GM12864 (cell line): ENCODE results near the gene PIK3R2.
"Not testable (repeated sequence)": the region's sequence is repeated elsewhere in the genome, so short reads cannot be mapped to it uniquely, and the experiment has no call there.

Experiments
- DNase-seq: peaks from one replicate; pipeline ENCODE4 v3.0.0-alpha.2; 2011; ENCODE audit warnings: low read depth
- H3K4me3 ChIP-seq: 2 replicates; pipeline ENCODE4 v1.5.1; 2011; ENCODE audit warnings: mild to moderate bottlenecking, low read depth, low read length, control low read depth
- CTCF ChIP-seq: IDR thresholded peaks from 2 replicates; pipeline ENCODE4 v1.5.1; 2011; ENCODE audit warnings: low read depth, mild to moderate bottlenecking, moderate library complexity, low read length, control low read depth, inconsistent platforms; ENCODE audit errors: missing control alignments

The PIK3R2 gene

GRCh38 chr19:18157465-18158063 lies 4.6 kb downstream of the PIK3R2 start:
- no peak for DNase-seq
- no peak overlapping the region for H3K4me3 ChIP-seq
- TF ChIP-seq CTCF = no peak

GRCh38 chr19:18158467-18158866 lies 5.5 kb downstream of the PIK3R2 start:
- no peak for TF ChIP-seq CTCF
- DNase-seq = no peak
- H3K4me3 ChIP-seq = no peak overlapping the region

GRCh38 chr19:18159059-18159616 lies 6.2 kb downstream of the PIK3R2 start:
- not testable (repeated sequence) for DNase-seq

GRCh38 chr19:18159810-18160209 lies 6.8 kb downstream of the PIK3R2 start:
- DNase-seq = no peak
- TF ChIP-seq CTCF = no peak
- no peak overlapping the region for H3K4me3 ChIP-seq

More at GRCh38 chr19:18159059-18159616, 6.2 kb downstream of the PIK3R2 start:
- H3K4me3 ChIP-seq = not testable (repeated sequence)

GRCh38 chr19:18160493-18160970 lies 7.6 kb downstream of the PIK3R2 start:
- H3K4me3 ChIP-seq = peak overlapping the region; percentile 62
- no peak for DNase-seq
- no peak for TF ChIP-seq CTCF

- TF ChIP-seq CTCF = peak; percentile 56
- H3K4me3 ChIP-seq = peak overlapping the region; percentile 62
- DNase-seq = no peak
Observed at GRCh38 chr19:18160971-18161635, 8.1 kb downstream of the PIK3R2 start.

GRCh38 chr19:18161636-18162002 lies 8.7 kb downstream of the PIK3R2 start:
- no peak for DNase-seq
- no peak overlapping the region for H3K4me3 ChIP-seq
- no peak for TF ChIP-seq CTCF
